Right forelimb (tissue), 1 donor: ENCODE measurements around the gene SFXN5.

Experiments used
- DNase-seq: peaks from one replicate; pipeline ENCODE4 v3.0.0-alpha.2; 2018

SFXN5 gene

DNA sequence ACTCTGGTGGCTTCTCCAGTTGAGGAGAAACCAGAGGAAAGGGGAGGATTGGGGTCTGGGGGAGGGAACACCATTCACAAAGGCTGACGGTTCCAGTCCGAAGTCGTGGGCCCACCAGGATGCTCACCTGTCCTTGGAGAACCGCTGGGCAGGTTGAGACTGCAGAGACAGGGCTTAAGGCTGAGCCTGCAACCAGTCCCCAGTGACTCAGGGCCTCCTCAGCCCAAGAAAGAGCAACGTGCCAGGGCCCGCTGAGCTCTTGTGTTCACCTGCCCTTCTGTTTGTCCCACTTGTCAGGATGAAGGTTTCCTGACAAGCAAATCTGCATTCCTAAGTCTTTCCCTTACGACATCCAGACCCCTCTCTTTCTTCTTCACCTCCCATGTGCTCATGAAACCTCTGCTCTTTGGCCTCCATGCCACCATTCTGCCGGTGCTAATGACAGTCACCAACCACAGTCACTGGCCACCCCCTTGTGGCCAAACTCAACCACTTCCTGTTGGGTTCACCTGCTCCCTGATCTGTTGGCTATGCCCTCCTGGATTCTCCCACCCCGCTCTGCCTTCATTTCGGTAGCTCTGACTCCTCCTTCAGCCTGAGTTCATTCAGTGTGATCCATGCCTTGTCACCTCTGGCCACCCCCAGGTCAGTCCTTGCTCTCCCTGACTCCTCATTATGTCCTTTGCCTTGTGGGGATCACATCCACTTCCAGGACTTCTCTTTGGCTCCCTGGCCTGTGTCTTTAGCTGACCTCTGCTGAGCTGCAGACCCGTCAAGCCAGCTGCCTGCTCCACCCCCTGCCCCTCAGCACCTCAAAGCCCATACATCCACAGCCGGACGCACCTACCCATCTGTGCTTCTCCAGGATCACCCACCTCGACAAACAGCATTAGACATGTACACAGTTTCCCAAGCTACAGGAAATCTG is 136.6 kb downstream of the SFXN5 start:
- DNase-seq = no peak

DNA sequence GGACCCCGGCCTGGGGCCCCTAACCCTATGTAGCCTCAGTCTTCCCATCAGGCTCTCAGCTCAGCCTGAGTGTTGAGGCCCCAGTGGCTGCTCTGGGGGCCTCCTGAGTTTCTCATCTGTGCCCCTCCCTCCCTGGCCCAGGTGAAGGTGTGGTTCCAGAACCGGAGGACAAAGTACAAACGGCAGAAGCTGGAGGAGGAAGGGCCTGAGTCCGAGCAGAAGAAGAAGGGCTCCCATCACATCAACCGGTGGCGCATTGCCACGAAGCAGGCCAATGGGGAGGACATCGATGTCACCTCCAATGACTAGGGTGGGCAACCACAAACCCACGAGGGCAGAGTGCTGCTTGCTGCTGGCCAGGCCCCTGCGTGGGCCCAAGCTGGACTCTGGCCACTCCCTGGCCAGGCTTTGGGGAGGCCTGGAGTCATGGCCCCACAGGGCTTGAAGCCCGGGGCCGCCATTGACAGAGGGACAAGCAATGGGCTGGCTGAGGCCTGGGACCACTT is 137.8 kb downstream of the SFXN5 start:
- DNase-seq = no peak

DNA sequence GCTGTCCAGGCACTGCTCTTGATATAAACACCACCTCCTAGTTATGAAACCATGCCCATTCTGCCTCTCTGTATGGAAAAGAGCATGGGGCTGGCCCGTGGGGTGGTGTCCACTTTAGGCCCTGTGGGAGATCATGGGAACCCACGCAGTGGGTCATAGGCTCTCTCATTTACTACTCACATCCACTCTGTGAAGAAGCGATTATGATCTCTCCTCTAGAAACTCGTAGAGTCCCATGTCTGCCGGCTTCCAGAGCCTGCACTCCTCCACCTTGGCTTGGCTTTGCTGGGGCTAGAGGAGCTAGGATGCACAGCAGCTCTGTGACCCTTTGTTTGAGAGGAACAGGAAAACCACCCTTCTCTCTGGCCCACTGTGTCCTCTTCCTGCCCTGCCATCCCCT is 138.3 kb downstream of the SFXN5 start:
- DNase-seq = no peak

DNA sequence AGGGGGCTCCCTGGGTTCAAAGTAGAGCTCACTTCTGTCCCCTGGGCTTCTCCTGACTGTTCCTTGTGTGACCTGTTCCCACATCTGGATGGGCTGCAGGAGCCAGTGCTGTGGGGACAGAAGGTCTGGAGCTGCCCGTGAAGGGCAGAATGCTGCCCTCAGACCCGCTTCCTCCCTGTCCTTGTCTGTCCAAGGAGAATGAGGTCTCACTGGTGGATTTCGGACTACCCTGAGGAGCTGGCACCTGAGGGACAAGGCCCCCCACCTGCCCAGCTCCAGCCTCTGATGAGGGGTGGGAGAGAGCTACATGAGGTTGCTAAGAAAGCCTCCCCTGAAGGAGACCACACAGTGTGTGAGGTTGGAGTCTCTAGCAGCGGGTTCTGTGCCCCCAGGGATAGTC is 138.7 kb downstream of the SFXN5 start:
- DNase-seq = no peak

DNA sequence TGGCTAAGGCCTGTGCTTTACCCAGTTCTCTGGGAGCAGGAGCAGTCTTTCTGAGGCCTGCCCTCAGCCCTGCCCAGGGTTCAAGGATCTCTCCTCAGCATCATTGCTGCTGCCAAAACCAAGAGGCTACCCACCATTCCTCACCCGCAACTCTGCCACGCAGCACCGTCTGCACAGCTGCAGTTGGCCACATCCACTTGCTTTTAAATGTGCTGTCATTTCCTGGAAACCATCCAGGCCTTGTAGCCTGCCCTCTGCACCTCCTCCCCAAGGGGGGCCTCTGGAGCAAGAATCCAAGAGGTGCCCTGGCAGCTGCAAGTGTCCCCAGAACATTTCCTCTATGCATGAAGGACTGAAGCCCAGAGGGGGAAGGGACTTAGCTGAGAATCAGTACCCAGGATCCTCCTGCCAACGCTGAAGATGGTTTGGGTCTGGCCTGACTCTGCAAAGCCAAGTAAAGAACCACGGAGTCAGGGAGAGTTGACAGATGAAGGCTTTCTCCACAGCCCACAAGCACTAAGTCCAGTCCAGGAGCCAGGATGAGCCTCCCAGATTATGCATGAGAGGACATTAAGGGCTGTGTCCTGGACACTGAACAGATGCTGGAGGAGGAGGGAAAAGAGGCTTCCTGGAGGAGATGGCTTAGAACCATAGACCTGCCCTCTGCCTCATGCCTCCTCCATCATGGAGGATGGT is 139.3 kb downstream of the SFXN5 start:
- DNase-seq = no peak

DNA sequence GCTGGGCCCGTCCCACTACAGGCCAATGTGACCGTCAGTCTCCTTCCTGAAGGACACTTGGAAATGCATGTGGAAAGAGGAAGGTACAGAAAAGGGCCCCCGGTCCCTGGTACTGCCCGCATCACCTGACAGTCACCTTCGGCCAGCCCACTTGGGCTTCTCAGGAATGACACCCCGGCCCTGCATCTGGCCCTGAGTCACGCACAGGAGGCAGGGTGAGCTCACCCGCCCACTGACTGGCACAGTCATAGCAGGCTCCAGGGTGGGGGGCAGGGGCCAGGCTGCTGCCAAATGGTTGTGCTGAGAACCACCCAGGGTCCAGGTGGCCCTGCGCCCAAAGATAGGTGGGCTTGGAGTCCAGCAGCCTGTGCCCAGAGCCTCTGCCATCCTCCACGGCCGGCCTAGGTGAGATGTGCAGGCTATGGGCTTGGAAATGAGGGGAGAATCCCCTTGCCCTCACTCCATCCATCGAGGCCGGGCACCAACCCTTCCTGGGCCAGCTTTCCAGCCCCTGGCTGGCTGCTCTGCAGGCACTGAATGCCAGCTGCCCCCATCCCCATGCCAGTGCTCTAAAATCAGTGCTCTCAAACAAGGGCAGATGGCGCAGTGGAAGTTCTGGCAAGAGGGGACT is 140.1 kb downstream of the SFXN5 start:
- no peak for DNase-seq

DNA sequence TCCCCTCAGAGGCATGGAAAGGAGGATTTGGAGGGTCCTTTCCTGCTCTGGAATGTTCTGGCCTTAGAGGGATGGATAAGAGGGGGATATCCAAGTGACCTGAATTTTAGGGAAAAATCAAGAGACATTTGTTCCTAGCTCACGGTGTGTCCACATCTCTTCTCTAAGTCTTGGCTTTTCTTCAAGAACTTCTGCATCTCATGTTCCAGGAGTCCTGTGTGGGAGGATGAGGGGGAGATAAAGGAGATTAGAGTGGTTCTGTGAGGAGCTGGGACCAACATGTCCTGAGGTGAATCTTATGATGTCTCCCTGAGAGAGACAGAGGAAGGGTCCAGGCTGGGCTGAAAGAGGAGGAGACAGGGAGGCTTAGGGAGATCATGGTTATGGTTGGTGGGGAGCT is 142.5 kb downstream of the SFXN5 start:
- DNase-seq = peak; percentile 10

DNA sequence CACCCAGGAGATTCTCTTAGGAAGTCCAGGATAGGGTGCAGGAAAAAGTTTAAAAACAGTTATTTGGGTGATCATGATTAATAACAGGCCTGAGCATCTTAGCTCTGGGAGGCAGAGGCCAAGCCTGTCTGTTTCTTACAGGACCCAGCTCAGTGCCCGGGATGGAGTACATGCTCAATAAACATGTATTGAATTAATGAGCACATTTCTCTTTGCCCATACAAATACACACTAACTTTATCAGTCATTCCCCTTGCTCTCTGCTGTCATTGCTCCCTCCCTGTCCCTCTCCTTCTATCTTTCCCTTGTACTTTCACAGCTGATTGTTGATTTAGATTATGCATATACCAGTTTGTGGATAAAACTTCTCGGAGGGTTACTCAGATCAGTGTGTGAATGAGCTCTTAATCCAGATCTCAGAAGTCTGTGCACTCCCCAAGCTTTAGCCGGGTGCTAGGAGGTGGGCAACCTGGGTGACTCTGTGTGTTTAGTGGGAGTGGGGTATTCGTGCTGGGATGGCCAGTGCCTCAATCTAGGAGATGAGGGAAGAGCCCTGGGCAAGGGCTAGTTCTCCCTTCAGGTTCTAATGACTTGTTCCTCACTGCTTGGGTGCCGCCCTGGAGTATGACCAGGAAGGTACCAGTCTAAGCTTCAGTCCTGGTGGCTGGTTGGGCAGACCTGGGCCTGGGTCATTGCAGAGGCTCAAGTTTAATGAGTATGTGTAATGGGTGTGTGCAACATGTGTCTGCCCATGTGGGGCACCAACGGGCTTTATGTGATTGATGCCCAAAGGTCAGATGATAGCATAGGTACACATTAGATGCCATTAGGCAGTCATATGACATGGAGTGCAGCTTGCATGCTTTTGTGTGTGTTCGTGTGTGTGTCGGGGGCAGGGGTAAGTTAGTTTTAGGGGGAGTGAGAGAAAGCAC is 143.6 kb downstream of the SFXN5 start:
- DNase-seq = peak; percentile 16

DNA sequence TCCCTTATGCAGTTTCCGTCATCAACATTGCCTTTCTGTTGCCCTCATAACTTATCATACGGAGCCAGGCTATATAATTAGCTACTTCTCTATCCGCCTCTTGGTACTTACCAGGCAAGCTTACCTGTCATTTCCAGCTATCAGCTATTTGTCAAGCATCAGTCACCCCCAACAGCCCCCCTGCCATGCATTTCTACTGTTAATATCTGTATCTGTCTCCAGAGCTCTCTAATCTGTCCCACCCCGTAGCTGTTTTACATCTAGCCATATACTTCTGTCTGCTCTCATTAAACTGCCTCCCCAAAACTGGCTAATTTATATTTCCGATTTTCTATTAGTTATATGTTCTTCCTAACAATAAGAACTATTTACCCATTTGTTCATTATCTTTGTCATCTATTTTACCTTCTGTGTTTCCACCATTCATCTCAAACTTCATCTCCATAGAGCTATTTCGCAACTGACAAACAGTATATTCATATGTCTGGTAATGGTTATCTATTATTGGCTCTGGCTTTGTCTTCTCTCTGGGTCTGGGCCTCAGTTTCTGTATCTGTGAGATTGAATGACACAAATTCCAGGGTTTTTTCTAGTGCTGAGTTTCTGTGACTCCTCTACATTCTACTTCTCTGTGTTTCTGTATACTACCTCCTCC is 144.6 kb downstream of the SFXN5 start:
- peak; percentile 11 for DNase-seq

DNA sequence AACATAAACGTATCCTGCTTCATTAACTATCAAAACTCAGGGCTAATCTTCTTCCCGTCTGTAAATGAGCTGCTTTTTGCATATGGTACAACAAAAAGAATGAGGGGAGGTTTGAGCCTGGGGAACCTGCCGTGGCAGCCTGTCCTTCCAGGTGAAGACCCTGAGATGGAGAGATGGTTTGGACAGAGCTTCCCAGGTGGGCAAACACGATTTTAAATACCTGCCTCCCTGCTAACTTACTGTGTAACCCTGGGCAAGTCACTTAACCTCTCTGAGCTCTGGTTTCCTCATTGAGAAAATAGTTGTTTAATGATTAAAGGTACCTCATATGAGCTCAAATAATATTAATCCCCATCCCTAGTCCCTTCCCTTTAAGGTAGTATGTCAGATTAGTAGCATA is 145.1 kb downstream of the SFXN5 start:
- DNase-seq = no peak

DNA sequence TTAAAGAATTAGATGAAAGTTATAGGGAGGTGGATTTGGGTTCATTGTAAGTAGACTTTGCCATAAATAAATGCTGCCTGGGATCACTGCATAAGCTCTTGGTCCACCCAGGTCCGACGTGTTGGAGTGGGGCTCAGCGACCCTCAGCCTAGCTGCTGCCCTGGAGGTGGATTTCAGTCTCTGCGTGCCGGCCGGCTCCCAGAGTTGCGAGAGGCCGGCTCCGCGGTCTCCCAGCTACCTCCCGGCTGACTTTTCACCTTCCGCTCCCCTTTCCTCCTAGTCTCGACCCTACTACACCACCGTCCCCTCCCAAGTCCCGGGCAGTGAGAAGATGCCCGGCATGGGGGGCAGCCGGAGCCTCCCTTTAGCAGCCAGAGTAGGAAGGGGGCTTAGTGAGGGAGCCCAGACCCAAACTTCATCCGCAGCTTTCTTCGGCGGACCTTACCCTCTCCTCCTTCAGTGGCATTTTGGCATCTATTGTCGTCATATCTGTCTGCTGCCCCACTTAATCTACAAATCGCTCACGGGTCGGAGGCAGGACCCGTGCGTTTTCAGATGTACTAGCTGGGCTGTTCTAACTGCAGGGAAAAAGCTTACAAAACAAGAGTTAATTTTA is 146.1 kb downstream of the SFXN5 start:
- peak; percentile 50 for DNase-seq

DNA sequence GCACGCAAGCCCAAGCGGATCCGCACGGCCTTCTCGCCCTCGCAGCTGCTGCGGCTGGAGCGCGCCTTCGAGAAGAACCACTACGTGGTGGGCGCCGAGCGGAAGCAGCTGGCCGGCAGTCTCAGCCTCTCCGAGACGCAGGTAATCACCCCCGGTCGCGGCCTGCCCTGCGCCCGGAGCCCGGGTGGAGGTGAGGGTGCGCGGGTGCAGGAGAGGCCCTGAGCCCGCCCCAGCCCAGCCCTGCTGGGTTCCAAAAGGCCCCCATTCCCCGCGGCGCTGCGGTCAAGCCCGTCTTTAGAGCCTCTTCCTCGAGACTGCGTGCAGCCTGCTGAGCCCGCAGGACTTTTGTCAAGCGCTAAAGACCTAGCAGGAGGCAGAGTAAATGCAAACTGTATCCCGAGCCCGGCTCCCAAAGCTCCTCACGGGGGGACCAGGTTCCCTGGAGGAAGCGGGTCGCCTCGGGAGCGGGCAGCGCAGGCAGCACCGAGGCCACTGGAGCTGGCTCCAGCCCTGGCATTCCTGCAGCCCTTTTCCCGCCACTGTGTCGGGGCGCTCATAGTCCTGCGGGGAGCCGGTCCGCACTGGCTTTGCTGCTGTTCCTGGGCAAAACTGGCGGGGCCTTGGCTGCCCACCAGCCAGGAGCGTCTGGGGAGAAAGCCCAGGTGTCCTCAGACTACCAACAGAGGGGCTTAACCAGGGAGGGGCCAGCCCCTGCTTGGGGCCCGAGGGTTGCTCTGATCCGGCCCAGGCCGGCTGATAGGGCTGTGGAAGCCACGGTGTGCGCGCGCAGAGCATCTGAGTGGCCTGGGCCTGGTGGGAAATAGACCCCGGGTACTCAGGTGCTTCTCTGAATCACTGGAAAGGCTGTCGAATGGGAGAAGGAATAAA is 146.9 kb downstream of the SFXN5 start:
- DNase-seq = peak; percentile 41

DNA sequence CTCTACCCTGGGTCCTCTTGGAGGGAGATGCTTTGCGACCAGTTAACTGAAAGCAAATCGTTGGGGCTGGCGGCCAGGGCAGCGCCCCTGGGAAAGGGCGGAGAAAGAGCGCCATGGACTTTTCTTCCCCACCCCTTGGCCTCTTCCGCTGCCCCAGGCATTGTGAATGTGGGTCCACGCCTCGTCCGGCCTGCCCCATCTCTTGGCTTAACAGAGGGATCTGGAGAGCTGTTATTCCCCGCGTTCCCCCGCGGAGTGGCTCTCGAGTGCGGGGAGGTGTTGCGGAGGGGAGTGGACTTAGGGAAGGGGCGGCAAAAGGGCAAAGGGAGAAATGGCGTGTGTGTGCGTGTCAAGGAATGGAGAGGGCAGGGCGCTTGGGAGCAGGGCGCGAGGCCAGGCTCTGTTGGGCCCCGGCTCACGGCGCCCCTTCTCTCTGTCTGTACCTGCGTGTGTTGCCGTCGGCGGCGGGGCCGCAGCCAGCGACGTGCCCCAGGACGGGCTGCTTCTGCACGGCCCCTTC is 147.6 kb downstream of the SFXN5 start:
- peak; percentile 35 for DNase-seq

DNA sequence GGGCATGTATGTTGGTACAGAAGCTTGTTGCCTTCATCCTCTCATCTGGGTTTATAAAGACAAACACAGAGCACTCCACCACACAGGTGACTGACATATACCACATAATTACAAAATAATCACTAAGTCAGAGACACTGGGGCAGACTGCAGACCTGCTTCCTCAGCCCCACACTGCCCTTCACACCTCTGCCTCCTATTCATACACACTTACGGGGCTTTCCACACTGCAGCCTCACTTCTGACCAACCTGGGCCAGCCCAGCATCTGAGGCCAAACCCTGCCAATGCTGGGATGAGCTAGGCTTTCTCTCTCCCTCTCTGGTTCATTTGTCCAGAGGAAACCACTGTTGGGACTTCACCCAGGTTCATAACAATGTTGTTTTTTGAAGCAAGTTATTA is 149.7 kb downstream of the SFXN5 start:
- no peak for DNase-seq

DNA sequence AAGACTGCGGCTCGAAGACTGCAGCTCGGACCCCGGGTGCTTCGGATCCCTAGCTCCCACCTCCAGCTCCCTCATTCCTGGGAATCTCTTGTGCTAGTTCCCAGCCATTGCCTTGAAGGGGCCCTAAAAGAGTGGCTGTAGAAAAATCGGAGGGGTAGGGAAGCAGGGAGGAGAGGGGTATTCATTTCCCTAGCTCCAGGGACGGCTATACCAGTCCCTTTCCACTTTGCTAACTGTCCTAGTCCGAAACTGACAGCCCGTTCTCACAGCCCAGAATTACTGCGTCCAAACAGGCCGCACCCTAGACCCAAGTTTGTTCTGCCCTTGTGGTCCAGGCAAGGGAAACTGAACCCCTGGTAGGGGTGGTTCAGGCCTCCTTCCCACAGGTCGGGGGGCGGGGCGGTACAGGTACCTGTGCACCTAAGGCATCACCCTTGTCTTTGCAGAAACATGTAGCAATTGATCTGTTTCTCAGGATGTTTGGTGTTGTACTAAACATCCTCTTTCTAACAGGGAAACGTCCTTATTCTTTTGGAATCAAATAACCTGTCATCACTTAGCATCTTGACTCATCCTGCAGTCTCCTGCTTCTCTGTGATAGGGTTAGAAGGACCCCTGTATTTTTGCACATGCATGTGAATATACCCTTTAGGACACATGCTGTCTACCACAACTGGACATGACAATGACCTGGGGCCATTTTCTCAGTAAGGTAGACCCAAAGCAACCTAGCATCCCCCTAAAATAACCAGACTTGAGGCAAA is 150.2 kb downstream of the SFXN5 start:
- peak; percentile 43 for DNase-seq

DNA sequence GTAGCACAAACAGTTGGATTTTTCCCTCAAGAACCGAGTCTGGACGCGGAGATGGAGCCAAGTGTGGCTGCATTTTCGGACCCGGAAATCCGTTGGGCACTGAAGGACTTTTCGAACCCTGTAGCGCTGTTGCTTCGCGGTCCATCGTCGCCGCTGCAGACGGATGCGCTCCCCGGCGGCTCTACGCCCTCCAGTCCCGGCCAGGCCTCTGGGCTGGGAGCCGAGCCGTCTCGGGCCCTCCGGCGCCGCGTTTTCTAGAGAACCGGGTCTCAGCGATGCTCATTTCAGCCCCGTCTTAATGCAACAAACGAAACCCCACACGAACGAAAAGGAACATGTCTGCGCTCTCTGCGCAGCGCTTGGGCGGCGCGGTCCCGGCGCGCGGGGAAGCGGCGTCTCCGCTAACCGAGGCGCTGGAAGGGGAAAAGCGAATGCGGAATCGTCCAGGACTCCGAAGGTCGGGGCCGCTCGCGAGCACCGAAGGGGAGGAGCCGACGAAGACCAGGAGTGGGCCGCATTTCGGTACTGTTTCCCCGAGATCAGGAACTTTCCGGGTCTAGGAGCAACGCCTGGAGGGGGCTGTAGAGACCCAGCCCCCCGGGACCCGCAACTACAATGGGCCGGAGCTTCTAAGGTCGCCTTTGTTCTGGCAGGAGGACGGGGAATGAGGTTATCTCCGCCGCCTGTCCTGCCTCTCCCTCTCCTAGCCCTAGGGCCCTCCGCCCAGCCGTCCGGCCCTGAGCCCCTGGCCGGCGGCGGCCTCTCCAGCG is 151.0 kb downstream of the SFXN5 start:
- DNase-seq = no peak

DNA sequence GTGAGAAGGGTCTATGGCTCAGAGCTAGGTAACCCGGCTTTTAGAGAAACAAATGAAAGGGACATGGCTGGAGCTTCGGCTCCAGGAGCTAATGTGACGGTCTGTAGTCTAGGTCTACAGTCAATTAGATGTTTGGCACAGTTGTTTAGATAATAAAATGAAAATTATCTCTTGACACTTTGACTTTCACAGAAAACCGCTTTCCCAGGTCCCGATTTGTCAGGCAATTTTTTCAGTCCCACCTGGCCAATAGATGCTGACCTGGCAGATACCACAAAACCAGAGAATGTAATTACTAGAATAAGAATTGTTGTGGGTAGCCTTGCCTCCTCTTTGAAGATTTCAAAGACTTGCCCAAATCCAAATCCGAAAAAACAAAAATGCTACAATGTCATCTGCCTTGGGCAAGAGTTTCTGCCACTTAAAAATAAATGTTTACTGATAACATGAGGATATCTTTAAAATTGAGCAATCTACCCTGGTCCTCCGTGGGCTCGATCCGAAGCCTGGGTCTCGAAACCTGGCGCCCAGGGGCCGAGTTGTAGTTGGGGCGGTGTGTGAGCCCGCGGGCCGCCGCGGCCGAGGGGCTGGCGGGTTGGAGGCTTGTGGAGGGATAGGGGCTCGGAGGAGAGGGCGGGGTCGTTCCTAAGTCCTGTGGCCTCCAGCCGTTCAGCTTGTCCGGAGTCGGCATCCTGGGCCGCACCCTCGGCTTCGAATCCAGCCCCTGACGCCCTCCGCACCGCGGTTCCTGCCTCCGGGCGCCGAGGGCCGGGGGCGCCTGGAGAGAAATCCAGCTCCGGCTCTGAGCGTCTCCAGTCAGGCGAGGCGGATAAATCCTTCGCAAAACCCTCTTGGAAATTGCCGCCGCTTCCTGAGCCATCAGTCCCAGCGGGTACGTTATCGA is 151.8 kb downstream of the SFXN5 start:
- DNase-seq = peak; percentile 40
